Trophoblast cell (in vitro differentiated cells and primary cell): ENCODE measurements around the gene WNT9A.

ENCODE experiments used
- DNase-seq, 2 donors: peaks; one replicate each; pipeline ENCODE4 v3.0.0-alpha.2; 2016
- H2AFZ ChIP-seq: 2 replicates; pipeline ENCODE4 v1.6.1; 2013; ENCODE audit warnings: low read length, moderate library complexity, mild to moderate bottlenecking; ENCODE audit not compliant: insufficient read depth, poor library complexity
- H2AK5ac ChIP-seq: 2 replicates; pipeline ENCODE4 v1.6.1; 2013; ENCODE audit warnings: mild to moderate bottlenecking, low read length
- H2BK120ac ChIP-seq: 2 replicates; pipeline ENCODE4 v1.6.1; 2013; ENCODE audit warnings: low read length, mild to moderate bottlenecking, moderate library complexity; ENCODE audit not compliant: insufficient read depth, poor library complexity
- H2BK12ac ChIP-seq: 2 replicates; pipeline ENCODE4 v1.6.1; 2013; ENCODE audit warnings: mild to moderate bottlenecking, low read length, moderate library complexity
- H2BK5ac ChIP-seq: 2 replicates; pipeline ENCODE4 v1.6.1; 2013; ENCODE audit warnings: low read length, low read depth, moderate library complexity, mild to moderate bottlenecking; ENCODE audit not compliant: poor library complexity
- H3K14ac ChIP-seq: 2 replicates; pipeline ENCODE4 v1.6.1; 2013; ENCODE audit warnings: mild to moderate bottlenecking, low read length
- H3K18ac ChIP-seq: 2 replicates; pipeline ENCODE4 v1.6.1; 2013; ENCODE audit warnings: mild to moderate bottlenecking, low read length
- H3K23ac ChIP-seq: 2 replicates; pipeline ENCODE4 v1.6.1; 2013; ENCODE audit warnings: low read length
- H3K27ac ChIP-seq: 2 replicates; pipeline ENCODE4 v1.5.1; 2013; ENCODE audit warnings: low read depth, mild to moderate bottlenecking, inconsistent platforms, low read length, moderate library complexity
- H3K27me3 ChIP-seq: 2 replicates; pipeline ENCODE4 v1.6.1; 2013; ENCODE audit warnings: inconsistent platforms, mild to moderate bottlenecking, low read length, moderate library complexity; ENCODE audit not compliant: insufficient read depth
- H3K36me3 ChIP-seq, 2 experiments: 1 replicate in 1 of 2; 2 replicates in 1 of 2; pipeline ENCODE4 v1.6.1; 2013; ENCODE audit warnings: low read length in 2 of 2, mild to moderate bottlenecking in 2 of 2, moderate library complexity in 1 of 2; ENCODE audit not compliant: insufficient read depth in 2 of 2, control insufficient read depth in 1 of 2
- H3K4ac ChIP-seq: 2 replicates; pipeline ENCODE4 v1.6.1; 2013; ENCODE audit warnings: low read depth, mild to moderate bottlenecking, low read length, moderate library complexity
- H3K4me1 ChIP-seq, 2 experiments: 1 replicate in 1 of 2; 2 replicates in 1 of 2; pipeline ENCODE4 v1.6.1; 2013; ENCODE audit warnings: low read length in 2 of 2, mild to moderate bottlenecking in 2 of 2, moderate library complexity in 1 of 2; ENCODE audit not compliant: insufficient read depth in 2 of 2, control insufficient read depth in 1 of 2
- H3K4me2 ChIP-seq: 2 replicates; pipeline ENCODE4 v1.6.1; 2013; ENCODE audit warnings: inconsistent platforms, mild to moderate bottlenecking, low read length, moderate library complexity
- H3K4me3 ChIP-seq: 2 replicates; pipeline ENCODE4 v1.5.1; 2013; ENCODE audit warnings: mild to moderate bottlenecking, low read depth, low read length, inconsistent platforms
- H3K79me1 ChIP-seq: one replicate; pipeline ENCODE4 v1.6.1; 2013; ENCODE audit warnings: low read length
- H3K79me2 ChIP-seq: 2 replicates; pipeline ENCODE4 v1.6.1; 2013; ENCODE audit warnings: low read length, mild to moderate bottlenecking; ENCODE audit not compliant: control insufficient read depth, insufficient read depth, poor library complexity
- H3K9ac ChIP-seq: 2 replicates; pipeline ENCODE4 v1.6.1; 2013; ENCODE audit warnings: mild to moderate bottlenecking, low read length
- H3K9me3 ChIP-seq: 2 replicates; pipeline ENCODE4 v1.6.1; 2013; ENCODE audit warnings: low read depth, mild to moderate bottlenecking, control low read depth, inconsistent platforms, low read length; ENCODE audit not compliant: insufficient read depth
- H4K12ac ChIP-seq: 2 replicates; pipeline ENCODE4 v1.6.1; 2013; ENCODE audit warnings: low read depth, mild to moderate bottlenecking, low read length, moderate library complexity
- H4K8ac ChIP-seq: 2 replicates; pipeline ENCODE4 v1.6.1; 2013; ENCODE audit warnings: low read depth, mild to moderate bottlenecking, low read length, moderate library complexity
- H4K91ac ChIP-seq: one replicate; pipeline ENCODE4 v1.6.1; 2013; ENCODE audit warnings: low read depth, mild to moderate bottlenecking, low read length, moderate library complexity
- WGBS: extraction: QIAGEN DNeasy Blood & Tissue Kit; methylation state at CpG from one replicate; pipeline ENCODE4 v1.1.7; 2013; ENCODE audit warnings: missing lambda C conversion rate; ENCODE audit not compliant: insufficient read length, insufficient coverage; ENCODE audit errors: extremely low coverage; 5-methylcytosine and 5-hydroxymethylcytosine counted together

Gene WNT9A

GRCh38 chr1:227918736-227919135 lies 29.0 kb downstream of the WNT9A start:
- no peak overlapping the region for H3K18ac ChIP-seq
- H2BK120ac ChIP-seq: no peak overlapping the region
- H3K4me1 ChIP-seq: peaks cover 31 to 42% of the 10 kb centered on the region in 2 experiments
- no peak overlapping the region for H3K23ac ChIP-seq
- no peaks in the 10 kb centered on the region for H3K27me3 ChIP-seq
- no peak overlapping the region for H4K91ac ChIP-seq
- H4K8ac ChIP-seq: no peak overlapping the region
- H2AK5ac ChIP-seq: no peak overlapping the region
- no peak overlapping the region for H4K12ac ChIP-seq
- H3K4me3 ChIP-seq: no peak overlapping the region
- no CpG with 5 or more reads among the region's 9 CpGs for WGBS
- no peak for DNase-seq
- no peak overlapping the region for H3K9ac ChIP-seq
- H2BK12ac ChIP-seq: no peak overlapping the region
- H3K79me1 ChIP-seq: peaks cover 19% of the 10 kb centered on the region
- H3K36me3 ChIP-seq: peaks cover 17 to 25% of the 10 kb centered on the region in 2 experiments
- no peak overlapping the region for H2AFZ ChIP-seq
- H3K79me2 ChIP-seq: peaks cover 3% of the 10 kb centered on the region
- H3K4ac ChIP-seq: no peak overlapping the region
- no peak overlapping the region for H2BK5ac ChIP-seq
- H3K9me3 ChIP-seq: peaks cover 11% of the 10 kb centered on the region
- no peak overlapping the region for H3K4me2 ChIP-seq
- H3K14ac ChIP-seq: no peak overlapping the region
- no peak overlapping the region for H3K27ac ChIP-seq

GRCh38 chr1:227918083-227918700 lies 29.5 kb downstream of the WNT9A start:
- H3K27ac ChIP-seq: no peak overlapping the region
- WGBS: no CpG with 5 or more reads among the region's 5 CpGs

GRCh38 chr1:227917081-227917950 lies 30.4 kb downstream of the WNT9A start:
- Histone ChIP-seq H3K4me1 (peaks cover 31 to 45% of the 10 kb centered on the region in 2 experiments), H3K4me2 (no peak overlapping the region), H3K23ac (no peak overlapping the region), H3K79me1 (peaks cover 19% of the 10 kb centered on the region), H3K36me3 (peaks cover 17 to 19% of the 10 kb centered on the region in 2 experiments), H3K79me2 (peaks cover 3% of the 10 kb centered on the region), H2AK5ac (peak overlapping the region; percentile 41), H2BK12ac (no peak overlapping the region), H3K14ac (peak overlapping the region; percentile 45), H3K4me3 (no peak overlapping the region), H3K27ac (no peak overlapping the region), H4K8ac (peak overlapping the region; percentile 7), H3K27me3 (no peaks in the 10 kb centered on the region), H3K9me3 (peaks cover 11% of the 10 kb centered on the region), H2AFZ (no peak overlapping the region), H3K4ac (peak overlapping the region; percentile 3), H3K18ac (peak overlapping the region; percentile 32), H4K12ac (no peak overlapping the region), H3K9ac (no peak overlapping the region), H2BK5ac (no peak overlapping the region), H2BK120ac (peak overlapping the region; percentile 35), H4K91ac (peak overlapping the region; percentile 45)
- DNase-seq: no peak
- WGBS: no CpG with 5 or more reads among the region's 15 CpGs

More at GRCh38 chr1:227918083-227918700, 29.5 kb downstream of the WNT9A start:
- Histone ChIP-seq H3K14ac (no peak overlapping the region), H3K4me1 (peaks cover 31 to 45% of the 10 kb centered on the region in 2 experiments), H3K36me3 (peaks cover 17 to 20% of the 10 kb centered on the region in 2 experiments), H2AK5ac (no peak overlapping the region), H4K91ac (peak overlapping the region; percentile 45), H3K79me1 (peaks cover 19% of the 10 kb centered on the region), H3K9ac (no peak overlapping the region), H2AFZ (no peak overlapping the region), H2BK12ac (no peak overlapping the region), H4K8ac (no peak overlapping the region), H3K79me2 (peaks cover 3% of the 10 kb centered on the region), H2BK5ac (no peak overlapping the region), H3K4me2 (no peak overlapping the region), H3K4ac (no peak overlapping the region), H3K9me3 (peaks cover 11% of the 10 kb centered on the region), H3K23ac (no peak overlapping the region), H3K27me3 (no peaks in the 10 kb centered on the region), H2BK120ac (no peak overlapping the region), H4K12ac (no peak overlapping the region), H3K18ac (no peak overlapping the region), H3K4me3 (no peak overlapping the region)
- no peak for DNase-seq

GRCh38 chr1:227916655-227917054 lies 31.1 kb downstream of the WNT9A start:
- H3K79me1 ChIP-seq: peaks cover 19% of the 10 kb centered on the region
- H4K8ac ChIP-seq: no peak overlapping the region
- no peak for DNase-seq
- H3K27me3 ChIP-seq: no peaks in the 10 kb centered on the region
- peaks cover 31 to 45% of the 10 kb centered on the region in 2 experiments for H3K4me1 ChIP-seq
- peaks cover 11% of the 10 kb centered on the region for H3K9me3 ChIP-seq
- H2BK12ac ChIP-seq: no peak overlapping the region
- peaks cover 3% of the 10 kb centered on the region for H3K79me2 ChIP-seq
- no peak overlapping the region for H3K4me2 ChIP-seq
- peak overlapping the region; percentile 40 for H3K4me3 ChIP-seq
- no peak overlapping the region for H2AFZ ChIP-seq
- H4K91ac ChIP-seq: no peak overlapping the region
- H3K23ac ChIP-seq: no peak overlapping the region
- no peak overlapping the region for H3K4ac ChIP-seq
- H2BK120ac ChIP-seq: no peak overlapping the region
- H3K18ac ChIP-seq: no peak overlapping the region
- H3K9ac ChIP-seq: no peak overlapping the region
- H3K27ac ChIP-seq: no peak overlapping the region
- H2BK5ac ChIP-seq: no peak overlapping the region
- no peak overlapping the region for H4K12ac ChIP-seq
- no peak overlapping the region for H3K14ac ChIP-seq
- no CpG with 5 or more reads among the region's 4 CpGs for WGBS
- peaks cover 13 to 17% of the 10 kb centered on the region in 2 experiments for H3K36me3 ChIP-seq
- no peak overlapping the region for H2AK5ac ChIP-seq
